Posterior cingulate gyrus (tissue), 11 donors: ENCODE results near the gene KCNF1.

ENCODE experiments used
- DNase-seq, 10 donors: peaks; one replicate each; pipeline versions ENCODE4 v3.0.0 to v3.0.0-alpha.2; 2020 to 2021; ENCODE audit warnings: mixed read lengths in 3 of 10
- intact Hi-C: fragments of 100-400 bp; cut with DNase I; formaldehyde crosslinking; loops from one replicate; pipeline ENCODE4 v1.15.1; 2023

The KCNF1 gene

DNA sequence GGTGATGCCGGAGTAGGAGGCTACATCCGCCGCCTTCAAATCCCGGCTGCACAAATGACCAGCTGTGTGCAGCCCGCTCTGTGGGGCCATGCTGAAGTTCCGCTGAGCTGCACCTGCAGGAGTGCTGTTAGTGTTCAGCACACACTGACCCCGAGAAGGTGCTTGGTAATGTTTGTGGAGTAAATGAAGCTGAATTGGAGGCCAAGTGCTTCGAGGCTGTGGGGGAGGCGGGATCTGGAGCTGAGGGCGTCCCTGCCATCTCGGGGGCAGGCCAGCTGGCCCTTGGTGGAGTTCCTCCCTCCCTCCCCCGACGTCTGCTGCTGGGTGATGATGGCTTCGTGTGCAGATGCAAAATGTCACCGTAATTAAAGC lies 23.2 kb downstream of the KCNF1 start:
- intact Hi-C loops, result no loop called here
- peak in 3 of 10 donors; percentile 66 to 86 (median 79) for DNase-seq

DNA sequence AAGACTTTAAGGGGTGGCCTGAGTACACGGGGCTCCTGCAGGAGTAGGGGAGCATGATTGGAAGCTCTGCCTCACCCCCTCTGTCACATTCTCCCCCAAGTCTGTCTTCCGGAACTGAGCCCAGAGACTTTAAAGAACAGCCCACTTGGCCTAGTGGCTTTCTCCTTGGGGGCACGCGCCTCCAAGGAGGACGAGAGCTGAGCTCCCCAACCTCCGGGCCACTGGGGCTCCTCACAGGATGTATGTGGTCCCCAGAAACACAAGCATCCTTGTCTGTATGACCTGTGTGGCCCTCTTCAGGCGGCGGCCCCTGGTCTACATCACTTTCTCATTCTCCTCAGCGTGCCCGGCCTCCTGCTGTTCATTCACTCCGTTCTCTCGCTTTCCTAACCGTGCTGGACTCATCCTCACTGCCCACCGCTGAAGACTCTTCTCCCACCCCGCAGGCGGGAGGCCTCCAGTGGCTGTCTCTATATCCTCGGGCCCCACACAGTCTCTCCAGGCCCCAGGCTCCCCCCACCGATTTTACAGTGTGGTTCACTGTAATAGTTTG lies 23.7 kb downstream of the KCNF1 start:
- intact Hi-C loops, result no loop called here
- peak in 2 of 10 donors; percentile 51 to 85 for DNase-seq

DNA sequence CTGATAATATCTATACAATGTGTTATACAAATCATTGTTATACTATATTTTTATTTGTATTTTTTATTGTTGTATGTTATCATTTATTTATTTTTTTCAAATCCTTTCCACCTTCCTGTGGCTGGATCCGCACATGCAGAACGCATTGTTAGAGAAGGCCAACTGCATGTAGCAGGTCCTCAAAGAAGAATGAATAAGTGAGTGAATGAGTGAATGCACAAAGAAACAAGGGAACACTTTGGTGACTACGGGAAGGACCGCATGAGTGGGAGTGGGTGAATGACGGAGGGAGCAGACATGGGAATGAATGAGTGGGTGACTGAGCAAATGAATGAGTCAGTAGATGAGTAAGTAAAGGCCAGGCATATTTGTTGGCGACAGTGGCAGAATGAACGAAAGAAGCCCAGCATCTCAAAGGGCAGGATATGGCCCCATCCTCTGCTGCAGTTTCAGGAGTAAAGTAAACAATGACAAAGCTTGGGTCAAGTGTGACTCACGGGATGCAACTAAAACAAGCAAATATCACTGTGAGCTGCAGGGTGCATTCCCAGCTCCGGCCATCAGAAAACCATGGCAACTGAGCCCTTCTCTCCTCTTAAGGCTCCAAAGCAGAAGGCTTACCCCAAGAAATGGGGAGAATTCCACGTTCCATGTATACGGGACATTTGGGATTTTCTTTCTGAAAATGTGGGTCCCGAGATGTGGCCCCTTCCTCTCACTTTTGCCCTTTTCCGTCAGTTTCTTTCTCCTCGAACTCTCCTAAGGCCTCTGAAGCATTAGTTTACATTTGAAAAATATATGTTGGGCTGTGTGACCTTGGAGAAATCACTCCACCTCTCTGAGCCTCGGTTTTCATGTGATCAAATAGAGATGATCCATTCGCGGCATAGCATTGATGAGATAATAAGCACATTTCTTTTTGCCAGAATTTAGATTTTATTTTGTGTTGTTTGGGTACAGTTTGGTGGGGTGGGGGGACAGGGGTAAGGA lies 24.5 kb downstream of the KCNF1 start:
- peak in 3 of 10 donors; percentile 55 to 76 (median 59) for DNase-seq
- intact Hi-C loops, result no loop called here

DNA sequence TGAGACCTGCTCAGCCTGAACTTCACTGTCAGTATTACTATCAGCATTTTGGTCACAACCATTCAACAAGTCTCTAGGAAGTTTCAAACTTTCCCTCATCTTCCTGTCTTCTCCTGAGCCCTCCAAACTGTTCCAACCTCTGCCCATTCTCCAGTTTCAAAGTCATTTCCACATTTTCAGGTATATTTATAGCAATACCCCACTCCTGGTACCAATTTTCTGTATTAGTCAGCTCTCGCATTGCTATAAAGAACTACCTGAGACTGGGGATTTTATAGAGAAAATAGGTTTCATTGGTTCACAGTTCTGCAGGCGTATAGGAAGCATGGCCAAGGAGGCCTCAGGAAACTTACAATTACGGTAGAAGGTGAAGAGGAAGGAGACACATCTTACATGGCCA lies 27.3 kb downstream of the KCNF1 start:
- DNase-seq, result no peak
- intact Hi-C loops, result no loop called here

DNA sequence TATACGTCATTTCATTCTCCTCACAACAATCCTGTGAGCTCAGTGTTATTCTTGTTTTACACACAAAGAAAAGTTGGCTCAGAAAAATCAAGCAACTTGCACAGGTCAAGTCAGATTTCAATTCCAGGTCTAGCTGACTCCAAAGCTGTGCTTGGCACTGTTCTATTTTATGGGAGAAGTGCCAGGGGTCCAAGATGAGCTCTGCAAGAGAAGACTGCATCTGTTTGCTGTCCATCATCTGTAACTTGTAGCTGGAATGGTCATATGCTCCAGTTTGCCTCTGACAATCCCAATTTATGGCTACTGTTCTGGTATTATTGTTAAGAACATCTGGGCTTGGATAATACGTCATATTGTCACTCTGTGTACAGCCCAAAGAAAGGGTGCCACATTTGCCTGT lies 28.9 kb downstream of the KCNF1 start:
- intact Hi-C loops, result no loop called here
- no peak for DNase-seq

DNA sequence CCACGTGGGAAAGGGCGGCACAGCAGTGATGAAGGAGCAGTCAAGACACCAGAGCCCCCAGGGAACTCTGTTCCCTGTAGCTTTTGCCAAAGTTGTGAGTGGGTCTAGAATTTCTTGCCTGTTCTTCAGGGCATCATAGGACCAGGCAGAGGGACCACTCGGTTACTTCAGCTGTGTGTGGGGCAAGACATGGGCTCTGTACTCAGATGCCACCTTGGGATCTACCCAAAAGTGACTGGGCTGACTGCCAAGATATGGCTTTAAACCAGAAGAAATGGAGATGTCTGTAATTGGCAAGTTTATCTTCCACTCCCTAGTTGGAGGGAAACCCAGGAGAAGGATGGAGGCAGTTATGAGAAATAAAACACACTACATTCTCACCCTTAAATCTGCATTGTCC lies 29.6 kb downstream of the KCNF1 start:
- peak in 1 of 10 donors; percentile 18 for DNase-seq
- intact Hi-C loops, result no loop called here

DNA sequence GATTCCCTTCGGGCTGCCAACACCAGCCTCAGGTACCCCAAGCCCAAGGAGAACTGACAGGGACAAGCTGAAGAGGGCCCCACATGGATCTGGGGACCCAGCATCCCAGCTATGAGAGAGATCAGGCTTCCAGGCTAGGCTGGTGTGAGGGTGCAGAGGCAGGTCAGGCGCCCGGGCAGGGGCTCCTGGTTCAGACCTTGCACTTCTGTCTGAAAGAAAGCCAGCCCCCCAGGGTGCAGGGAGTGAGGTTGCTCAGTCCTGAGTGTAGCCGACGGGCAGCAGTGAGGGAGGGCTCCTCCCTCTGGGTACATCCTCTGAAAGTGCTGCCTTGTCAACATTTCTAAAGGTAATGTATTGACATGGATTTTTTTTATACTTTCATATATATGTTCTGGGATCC lies 33.1 kb downstream of the KCNF1 start:
- DNase-seq, result peak in 2 of 10 donors; percentile 28 to 73
- intact Hi-C loops, result no loop called here

DNA sequence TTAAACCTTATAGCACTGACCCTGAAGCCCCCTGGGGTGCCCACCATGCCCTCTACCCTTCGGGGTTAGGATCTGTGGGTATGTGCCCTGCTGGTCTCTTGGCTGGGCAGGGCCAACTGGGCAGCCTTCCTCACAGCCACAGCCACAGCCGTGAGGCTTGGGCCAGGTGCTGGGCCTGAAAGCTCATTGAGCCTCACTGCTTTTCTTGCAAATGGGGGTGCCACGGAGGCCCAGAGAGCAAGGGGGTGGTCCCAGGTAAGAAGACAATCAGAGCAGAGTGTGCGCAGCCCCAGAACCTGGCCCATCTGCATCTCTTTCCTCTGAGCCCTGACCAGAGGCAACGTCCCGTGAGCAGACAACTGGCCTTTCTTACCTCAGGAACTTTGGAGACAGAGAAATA lies 34.7 kb downstream of the KCNF1 start:
- peak in 1 of 10 donors; percentile 51 for DNase-seq
- intact Hi-C loops, result no loop called here

DNA sequence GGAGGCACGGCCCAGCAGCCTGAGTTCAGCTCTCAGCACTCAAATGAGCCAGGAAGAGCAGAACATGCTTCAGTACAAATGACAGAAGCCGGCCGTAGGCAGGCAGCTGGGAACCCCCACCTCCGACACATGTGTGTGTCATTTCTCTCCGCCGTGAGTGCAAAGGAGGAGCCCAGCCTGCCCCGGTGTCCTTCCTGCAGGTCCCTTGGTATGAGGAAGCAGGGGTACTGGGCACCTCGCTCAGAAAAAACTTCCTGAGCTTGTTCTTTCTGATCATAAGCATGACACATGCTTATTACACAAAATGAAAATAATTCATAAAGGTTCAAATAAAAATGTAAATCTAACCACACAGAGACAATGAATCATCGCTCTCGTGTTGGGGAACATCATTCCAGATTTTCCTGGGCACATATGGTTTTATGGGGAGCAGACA lies 35.3 kb downstream of the KCNF1 start:
- peak in 2 of 10 donors; percentile 84 for DNase-seq
- intact Hi-C loops, result no loop called here

DNA sequence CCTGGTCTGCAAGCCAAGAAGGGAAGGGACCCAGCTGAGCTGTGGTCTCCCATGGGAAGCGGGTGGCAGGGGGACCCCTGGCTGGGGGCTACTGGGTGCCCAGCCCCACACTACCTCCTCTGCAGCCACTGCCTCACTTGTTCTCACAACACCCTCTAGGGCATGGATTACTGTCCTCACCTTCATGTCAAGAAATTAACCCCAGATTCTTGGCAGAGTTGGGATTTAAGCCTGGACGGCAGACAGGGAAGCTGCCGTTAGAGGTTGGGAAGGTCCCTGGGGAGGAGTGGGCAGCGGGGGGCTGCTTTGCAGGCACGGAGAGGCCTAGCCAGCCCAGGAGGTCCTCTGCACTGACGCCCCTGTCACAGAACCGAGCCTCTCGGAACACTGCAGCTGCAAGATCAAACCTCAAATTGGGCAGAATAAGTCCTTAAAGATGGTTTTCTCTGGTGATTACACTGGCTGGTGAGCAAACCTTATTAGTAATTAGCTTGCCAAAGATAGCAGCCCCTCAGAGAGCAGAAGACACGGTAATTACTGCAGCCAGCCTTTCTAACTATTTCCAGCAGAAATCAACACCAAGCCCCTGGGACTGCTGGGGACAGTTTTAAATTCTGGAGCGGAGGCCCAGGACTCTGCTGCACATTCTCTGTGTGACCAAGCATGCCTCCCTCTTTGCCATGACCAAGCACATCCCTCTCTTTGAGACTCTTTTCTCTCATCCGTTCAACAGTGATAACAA lies 35.9 kb downstream of the KCNF1 start:
- intact Hi-C loops, result no loop called here
- peak in 1 of 10 donors; percentile 51 for DNase-seq

DNA sequence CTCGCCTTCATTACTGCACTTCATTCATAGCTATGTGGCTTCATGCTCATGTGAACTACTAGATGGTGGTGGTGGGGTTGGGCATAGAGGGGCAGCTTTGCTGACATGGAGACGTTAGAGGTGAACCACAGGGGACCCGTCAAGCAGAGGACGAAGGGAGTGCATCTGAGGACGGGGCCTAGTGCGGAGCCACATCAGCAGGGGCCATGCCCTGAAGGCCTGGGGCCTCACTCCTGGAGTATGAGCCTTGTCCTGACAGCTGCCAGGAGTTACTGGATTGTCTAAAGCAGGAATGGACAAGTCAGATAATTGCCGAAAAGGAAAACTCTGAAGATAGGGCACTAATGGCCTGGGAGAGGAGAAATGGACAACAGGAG lies 36.4 kb downstream of the KCNF1 start:
- DNase-seq, result peak in 1 of 10 donors; percentile 16
- intact Hi-C loops, result no loop called here

DNA sequence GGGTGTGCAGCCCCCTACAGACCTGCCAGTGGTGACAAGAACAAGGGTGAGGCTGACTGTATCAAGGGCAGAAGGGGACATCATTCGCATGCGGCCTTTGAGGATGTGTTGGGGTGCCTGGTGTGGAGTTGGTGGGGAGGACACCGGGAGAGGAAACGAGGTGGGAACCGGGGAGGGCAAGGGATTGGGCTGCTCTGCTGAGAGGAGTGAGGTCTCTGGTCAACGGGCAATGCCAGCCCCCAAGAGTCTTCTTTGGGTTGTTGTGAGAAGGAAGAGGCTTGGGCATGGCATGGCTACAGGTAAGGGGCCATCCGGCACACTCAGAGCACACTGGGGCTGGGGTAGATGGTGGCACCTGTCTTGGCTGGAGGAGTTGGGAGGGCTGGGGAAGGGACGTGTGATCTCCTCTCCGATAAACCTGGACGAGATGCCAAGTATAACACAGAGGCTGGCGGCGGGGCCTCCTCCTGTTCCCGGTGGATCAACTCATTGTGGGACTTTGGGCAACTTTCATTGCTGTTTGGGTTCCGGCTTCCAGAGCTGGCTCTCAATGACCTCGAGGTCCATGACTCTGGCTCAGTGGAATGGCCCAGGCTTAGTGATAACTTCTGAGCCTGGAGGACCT lies 37.0 kb downstream of the KCNF1 start:
- peak in 1 of 10 donors; percentile 32 for DNase-seq
- intact Hi-C loops, result no loop called here

DNA sequence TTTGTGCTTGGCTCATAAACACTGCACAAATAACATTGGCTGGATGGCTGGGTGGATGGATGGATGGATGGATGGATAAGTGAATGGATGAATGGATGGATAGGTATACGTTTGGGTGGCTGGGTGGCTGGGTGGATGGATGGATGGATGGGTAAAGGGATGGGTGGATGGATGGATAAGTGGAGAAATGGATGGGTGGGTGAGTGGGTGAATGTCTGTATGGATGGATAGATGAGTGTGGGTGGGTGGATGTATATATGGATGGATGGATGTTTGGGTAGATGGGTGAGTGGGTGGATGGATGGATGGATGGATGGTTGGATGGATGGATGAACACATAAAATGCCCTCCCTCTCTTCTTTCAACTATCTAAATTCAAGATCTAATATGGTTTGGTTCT lies 38.1 kb downstream of the KCNF1 start:
- DNase-seq, result peak in 1 of 10 donors; percentile 4
- intact Hi-C loops, result no loop called here

DNA sequence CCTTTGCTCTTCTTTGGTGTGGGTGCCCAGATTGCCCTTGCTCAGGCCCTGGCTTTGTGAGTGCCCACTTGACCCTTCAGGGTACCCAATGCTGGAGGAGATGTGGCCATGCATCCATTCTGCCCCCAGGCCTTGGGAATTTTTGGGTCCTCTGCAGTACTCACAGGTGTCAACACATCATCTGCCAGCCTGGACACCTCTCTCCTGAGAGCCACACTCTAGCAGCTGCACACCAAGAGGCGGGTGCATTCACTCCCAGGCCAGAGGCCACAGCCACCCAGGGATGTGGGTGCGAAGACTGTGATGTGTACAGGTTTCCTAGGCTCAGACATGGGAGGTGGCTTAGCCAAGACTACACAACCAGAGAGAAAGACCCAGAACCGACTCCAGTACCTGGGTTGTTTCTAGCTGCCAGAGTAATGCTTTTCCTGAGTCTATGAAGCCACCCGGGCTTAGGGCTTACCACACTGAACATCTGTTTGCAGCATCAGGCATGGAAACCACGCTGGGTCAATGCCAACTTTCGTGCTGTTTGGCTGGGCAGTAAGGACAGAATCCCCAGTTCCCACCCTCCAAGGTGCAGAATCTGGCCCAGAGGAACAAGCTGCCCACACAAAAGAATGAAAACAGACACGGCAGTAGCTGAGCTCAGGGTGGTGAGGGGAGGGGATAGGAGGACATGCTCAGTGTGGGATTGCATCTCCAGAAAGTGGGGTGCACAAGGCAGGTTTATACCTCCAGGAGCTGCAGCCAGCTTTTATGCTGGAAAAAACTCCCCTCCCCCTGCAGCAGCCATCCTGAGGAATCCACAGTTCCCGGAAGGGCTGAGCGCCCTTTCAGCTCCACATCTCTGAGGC lies 40.1 kb downstream of the KCNF1 start:
- DNase-seq, result peak in 2 of 10 donors; percentile 82 to 85
- intact Hi-C loops, result no loop called here

DNA sequence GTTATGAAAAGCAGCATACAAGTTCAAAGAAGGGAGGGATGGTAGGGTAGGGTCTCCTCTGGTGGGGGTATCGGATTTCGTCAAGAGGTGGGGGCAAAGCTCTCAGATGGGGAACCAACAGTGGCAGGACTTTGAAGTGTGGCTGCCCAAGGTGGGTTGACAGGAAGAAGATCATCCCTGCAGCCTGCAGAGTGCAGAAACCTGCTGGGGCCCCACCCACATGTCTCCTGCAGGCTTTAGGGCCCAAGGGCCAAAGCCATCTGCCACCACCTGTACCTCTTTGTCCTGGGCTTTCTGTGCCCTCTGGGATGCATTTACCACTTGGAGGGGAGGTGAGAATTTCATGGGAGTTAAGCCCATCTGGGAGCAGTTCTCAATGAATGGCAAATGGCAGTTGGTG lies 42.7 kb downstream of the KCNF1 start:
- intact Hi-C loops, result no loop called here
- DNase-seq, result peak in 2 of 10 donors; percentile 32 to 62

DNA sequence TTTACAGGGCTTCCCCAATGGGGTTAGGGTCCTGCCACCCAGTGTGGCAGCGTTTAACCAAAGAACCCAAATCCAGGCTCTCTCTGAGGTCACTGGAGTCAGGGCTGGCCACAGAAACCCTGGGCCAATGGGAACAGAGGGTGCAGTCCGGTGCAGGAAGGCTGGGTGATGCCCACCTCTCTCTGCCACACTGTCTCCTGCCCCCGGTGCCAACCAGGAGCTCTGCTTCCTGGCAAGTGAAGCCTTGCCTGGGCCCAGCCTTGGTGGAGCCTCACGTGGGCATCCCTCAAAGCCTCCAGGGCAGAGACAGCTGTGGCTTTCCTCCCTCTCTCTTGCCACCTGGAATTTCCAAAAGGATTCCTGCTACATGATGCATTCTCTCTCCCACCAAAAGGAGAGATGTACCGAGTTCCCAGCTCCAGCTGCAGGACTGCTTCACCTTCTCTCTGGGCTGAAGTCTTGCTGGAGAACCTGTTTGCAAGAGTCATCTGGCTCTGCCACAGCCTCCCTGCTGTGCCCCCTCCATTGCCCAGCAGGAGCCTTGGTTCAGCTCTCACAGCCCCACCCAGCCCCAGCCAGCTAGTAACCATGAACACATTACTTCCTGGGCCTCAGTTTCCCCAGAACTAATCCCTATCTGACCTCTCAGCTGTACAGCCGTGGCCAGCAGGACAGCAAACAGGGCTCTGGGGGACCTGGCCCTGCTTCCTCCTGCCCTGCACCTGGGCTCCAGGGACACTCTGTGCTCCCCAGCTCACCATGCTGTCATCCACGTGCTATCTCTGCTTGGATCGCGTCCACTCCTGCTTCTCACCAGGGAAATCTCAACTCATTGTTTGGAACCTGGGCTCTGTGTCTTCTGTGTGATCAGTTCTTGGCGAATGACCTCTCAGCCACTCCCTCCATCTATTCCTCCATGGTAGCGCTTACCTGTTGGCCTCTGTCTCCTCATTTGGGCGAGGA lies 43.4 kb downstream of the KCNF1 start:
- peak in 2 of 10 donors; percentile 49 to 82 for DNase-seq
- intact Hi-C loops, result no loop called here

DNA sequence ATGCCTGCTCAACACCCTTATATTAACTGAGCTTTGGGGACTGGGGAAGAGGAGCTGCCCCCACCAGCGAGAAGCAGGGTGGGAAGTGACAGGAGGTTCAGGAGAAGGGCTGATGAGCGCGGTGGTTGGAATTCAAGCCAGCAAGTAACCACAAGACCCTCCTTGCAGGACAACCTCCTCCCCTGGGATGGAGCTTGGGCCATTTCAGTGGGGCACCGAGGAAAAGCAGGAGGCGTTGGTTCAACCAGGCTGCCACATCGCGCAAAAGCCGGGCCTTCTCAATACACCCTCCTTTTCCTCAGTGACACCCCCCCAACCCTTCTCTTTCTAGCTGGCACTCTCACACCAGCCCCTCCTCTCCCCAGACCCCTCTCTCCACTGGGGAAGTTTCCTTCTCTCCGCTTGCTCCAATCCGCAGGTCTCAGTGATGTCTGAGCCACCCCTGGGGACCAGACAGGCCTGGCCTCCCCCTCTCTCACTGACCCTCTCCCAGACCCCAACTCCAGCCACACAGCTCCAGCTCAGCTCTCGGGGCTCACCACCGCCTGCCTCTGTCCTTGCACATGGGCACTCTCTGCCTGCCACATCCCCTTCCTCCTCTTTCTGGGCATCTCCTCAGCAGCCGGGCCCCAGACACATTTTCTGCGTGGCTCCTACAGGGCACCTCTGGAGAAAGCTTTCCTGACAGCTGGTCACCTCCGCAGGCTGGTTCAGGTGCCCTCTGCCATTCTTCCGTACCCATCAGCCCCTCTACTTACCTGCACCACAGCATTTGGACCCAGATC lies 44.5 kb downstream of the KCNF1 start:
- intact Hi-C loops, result no loop called here
- peak in 2 of 10 donors; percentile 60 to 75 for DNase-seq

DNA sequence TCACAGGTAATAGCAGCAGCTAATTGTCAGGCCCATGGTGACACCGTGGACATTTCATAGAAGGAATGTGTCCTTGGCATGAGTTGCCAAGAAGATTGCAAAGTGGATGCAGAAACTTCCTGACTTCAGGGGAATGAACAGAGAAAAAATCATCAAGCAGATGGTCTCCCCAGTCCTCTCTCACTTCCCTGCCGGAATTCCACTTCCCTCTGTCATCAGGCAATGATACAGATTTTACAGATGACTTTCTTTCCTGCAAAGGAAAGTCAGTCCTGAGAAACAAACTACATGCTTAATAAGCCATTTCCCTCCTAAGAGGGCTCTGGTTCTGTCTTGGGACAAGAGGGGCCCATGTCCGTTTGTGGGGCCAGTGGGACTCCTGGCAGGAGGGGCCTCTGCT lies 45.7 kb downstream of the KCNF1 start:
- intact Hi-C loops, result no loop called here
- DNase-seq, result peak in 2 of 10 donors; percentile 9 to 25
